Kidney (tissue), 14 donors: ENCODE results near the gene ST3GAL3. TPM values are rescaled to one million over a fixed set of nuclear protein-coding genes. Genes with fewer than 3 reads are reported as not detected.

Experiments
- DNase-seq, 5 donors: peaks; one replicate each; pipeline ENCODE4 v3.0.0-alpha.2; 2013 to 2020
- FAIRE-seq: peaks from 2 replicates; lab custom pipeline; 2012; peaks lifted over from hg19 to GRCh38; lab: Jason Lieb, UNC
- H3K27ac ChIP-seq, 2 donors: one replicate each; pipeline ENCODE4 v1.7.0; 2013; ENCODE audit warnings: low read depth in 2 of 2, low read length in 2 of 2, inconsistent platforms in 1 of 2
- H3K27me3 ChIP-seq: one replicate; pipeline ENCODE4 v1.7.1; 2013; ENCODE audit warnings: low read length, inconsistent platforms; ENCODE audit not compliant: control insufficient read depth, insufficient read depth
- H3K36me3 ChIP-seq, 3 donors: one replicate each; pipeline versions ENCODE4 v1.7.0 to v1.7.1; 2013; ENCODE audit warnings: low read length in 3 of 3, control low read depth in 1 of 3, inconsistent platforms in 1 of 3; ENCODE audit not compliant: insufficient read depth in 3 of 3, control insufficient read depth in 2 of 3
- H3K4me1 ChIP-seq, 3 donors: one replicate each; pipeline versions ENCODE4 v1.7.0 to v1.7.1; 2013; ENCODE audit warnings: low read length in 3 of 3, inconsistent platforms in 1 of 3, low read depth in 1 of 3; ENCODE audit not compliant: control insufficient read depth in 2 of 3, insufficient read depth in 2 of 3
- H3K4me3 ChIP-seq, 3 donors: one replicate each; pipeline versions ENCODE4 v1.7.0 to v1.8.1; 2013; ENCODE audit warnings: low read length in 3 of 3, control low read depth in 1 of 3, inconsistent platforms in 1 of 3
- H3K9ac ChIP-seq, 3 donors: one replicate each; pipeline versions ENCODE4 v1.7.0 to v1.7.1; 2013; ENCODE audit warnings: low read length in 3 of 3, control low read depth in 1 of 3, inconsistent platforms in 1 of 3
- H3K9me3 ChIP-seq, 3 donors: one replicate each; pipeline versions ENCODE4 v1.7.0 to v1.7.1; 2013; ENCODE audit warnings: low read length in 3 of 3, control low read depth in 1 of 3, inconsistent platforms in 1 of 3; ENCODE audit not compliant: control insufficient read depth in 2 of 3, insufficient read depth in 1 of 3
- intact Hi-C: fragments of 100-400 bp; cut with DNase I; formaldehyde crosslinking; loops from one replicate; pipeline ENCODE4 v1.11.1; 2022
- polyA plus RNA-seq: library from polyadenylated mRNA; stranded (reverse); fragments of 350-450 nt; fragmentation: Illumina TruSeq; extraction: RNeasy Lipid Tissue Mini Kit (QIAGEN cat#74804); gene quantifications from one replicate; pipeline ENCODE4 v1.2.3, GENCODE V29; 2014; ENCODE audit warnings: low read depth, low replicate concordance; ENCODE audit not compliant: insufficient read depth
- total RNA-seq: library from RNA; stranded (reverse); fragmentation: NEBNext Ultra II Directional; extraction: Animal tissue kit (Norgen Biotek cat#: 25700); gene quantifications from one replicate; pipeline ENCODE4 v1.2.1, GENCODE V29; 2021
- TF ChIP-seq, protein P1 (sequence below): IDR thresholded peaks from 3 replicates; pipeline ENCODE4 v1.5.1; 2012; ENCODE audit warnings: mild to moderate bottlenecking, moderate library complexity, borderline replicate concordance; ENCODE audit not compliant: insufficient read depth; ENCODE audit errors: extremely low read depth
- donor health status: control.
- donor health status: control.
- donor health status: control.
- donor health status: control.
- donor health status: control.
- donor health status: DM: yes; HTN: yes; CAD: no.
- donor health status: Normal renal cell carcinoma (clear cell type).

Gene ST3GAL3
- total and polyA plus RNA-seq, 2 donors from 2014 or later: 15.3 to 21.3 TPM

DNA sequence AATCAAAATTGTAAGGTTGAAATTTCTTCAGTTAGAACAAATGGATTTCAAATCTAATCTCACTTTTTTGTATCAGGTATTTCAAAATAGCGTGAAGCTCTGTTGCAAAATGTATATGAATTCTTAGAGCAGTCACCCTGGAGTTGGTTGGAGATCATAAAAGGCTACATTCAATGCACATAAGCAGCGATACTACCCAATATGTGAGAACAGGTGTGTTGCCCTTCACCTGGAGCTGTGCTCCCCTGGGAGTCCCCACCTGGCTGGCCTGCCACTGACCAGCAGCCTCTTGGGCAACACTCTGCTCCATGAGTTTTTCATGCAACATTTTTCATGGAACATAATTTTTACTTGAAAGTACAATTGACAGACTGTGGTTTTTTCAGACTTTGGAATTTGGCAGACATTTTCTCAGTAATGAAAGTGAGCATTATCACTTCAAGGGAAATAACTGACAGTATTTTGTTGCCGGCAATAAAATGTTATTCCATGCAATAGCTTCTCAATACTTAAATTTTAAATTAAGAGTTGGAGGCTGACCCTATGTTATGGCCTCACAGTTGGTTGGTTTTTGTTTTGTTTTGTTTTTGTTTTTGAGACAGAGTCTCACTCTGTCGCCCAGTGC is 95.1 kb downstream of the ST3GAL3 start:
- TF ChIP-seq, protein P1, sequence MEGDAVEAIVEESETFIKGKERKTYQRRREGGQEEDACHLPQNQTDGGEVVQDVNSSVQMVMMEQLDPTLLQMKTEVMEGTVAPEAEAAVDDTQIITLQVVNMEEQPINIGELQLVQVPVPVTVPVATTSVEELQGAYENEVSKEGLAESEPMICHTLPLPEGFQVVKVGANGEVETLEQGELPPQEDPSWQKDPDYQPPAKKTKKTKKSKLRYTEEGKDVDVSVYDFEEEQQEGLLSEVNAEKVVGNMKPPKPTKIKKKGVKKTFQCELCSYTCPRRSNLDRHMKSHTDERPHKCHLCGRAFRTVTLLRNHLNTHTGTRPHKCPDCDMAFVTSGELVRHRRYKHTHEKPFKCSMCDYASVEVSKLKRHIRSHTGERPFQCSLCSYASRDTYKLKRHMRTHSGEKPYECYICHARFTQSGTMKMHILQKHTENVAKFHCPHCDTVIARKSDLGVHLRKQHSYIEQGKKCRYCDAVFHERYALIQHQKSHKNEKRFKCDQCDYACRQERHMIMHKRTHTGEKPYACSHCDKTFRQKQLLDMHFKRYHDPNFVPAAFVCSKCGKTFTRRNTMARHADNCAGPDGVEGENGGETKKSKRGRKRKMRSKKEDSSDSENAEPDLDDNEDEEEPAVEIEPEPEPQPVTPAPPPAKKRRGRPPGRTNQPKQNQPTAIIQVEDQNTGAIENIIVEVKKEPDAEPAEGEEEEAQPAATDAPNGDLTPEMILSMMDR: no peak
- H3K27ac ChIP-seq: no peak overlapping the region
- H3K4me1 ChIP-seq: peaks cover 0 to 4% (median 0%) of the 10 kb centered on the region in 3 donors
- no peak for FAIRE-seq
- intact Hi-C loops: no loop called here
- no peak overlapping the region for H3K4me3 ChIP-seq
- H3K9me3 ChIP-seq: no peaks in the 10 kb centered on the region
- no peaks in the 10 kb centered on the region for H3K36me3 ChIP-seq
- no peaks in the 10 kb centered on the region for H3K27me3 ChIP-seq
- no peak overlapping the region for H3K9ac ChIP-seq
- no peak for DNase-seq

DNA sequence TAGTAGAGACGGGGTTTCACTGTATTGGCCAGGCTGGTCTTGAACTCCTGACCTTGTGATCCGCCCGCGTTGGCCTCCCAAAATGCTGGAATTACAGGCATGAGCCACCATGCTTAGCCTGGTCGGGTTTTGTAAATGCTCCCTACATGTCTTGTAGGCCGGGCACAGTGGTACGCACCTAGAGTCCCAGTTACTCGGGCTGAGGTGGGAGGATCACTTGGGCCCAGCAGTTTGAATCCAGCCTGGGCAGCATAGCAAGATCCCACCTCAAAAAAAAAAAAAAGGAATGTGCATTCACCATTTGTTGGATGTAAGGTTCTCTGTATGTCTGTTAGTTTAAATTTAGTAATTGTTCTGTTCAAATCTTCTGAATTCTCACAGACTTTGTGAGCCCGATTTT is 95.8 kb downstream of the ST3GAL3 start:
- FAIRE-seq (no peak), DNase-seq (no peak)
- intact Hi-C loops: no loop called here
- H3K36me3 ChIP-seq: no peaks in the 10 kb centered on the region
- H3K9ac ChIP-seq: no peak overlapping the region
- H3K4me1 ChIP-seq: peaks cover 0 to 4% (median 0%) of the 10 kb centered on the region in 3 donors
- TF ChIP-seq, protein P1: no peak
- H3K4me3 ChIP-seq: no peak overlapping the region
- no peaks in the 10 kb centered on the region for H3K9me3 ChIP-seq
- H3K27ac ChIP-seq: no peak overlapping the region
- H3K27me3 ChIP-seq: no peaks in the 10 kb centered on the region

DNA sequence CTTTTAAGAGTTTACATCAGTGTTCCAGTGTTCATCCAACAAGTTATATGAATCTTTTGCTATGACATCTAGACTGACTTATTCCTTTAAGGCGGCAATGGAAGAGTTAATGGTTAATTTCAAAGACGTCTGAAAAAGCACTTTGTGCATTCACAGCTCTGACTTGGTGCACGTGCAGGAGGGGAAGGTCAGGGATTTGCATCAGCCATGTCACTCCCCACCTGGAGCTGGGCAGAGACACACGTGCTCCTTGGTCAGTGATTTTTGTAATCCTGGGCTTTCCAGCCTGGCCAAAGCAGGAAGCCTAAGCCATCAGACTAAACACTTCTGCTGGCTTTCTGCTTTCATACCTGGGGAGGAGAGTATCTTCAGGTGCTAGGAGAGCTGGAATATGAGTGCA is 96.3 kb downstream of the ST3GAL3 start:
- FAIRE-seq (no peak), DNase-seq (peak in 2 of 5 donors; percentile 18 to 25)
- Histone ChIP-seq H3K9ac (no peak overlapping the region), H3K9me3 (peaks cover 0 to 2% (median 0%) of the 10 kb centered on the region in 3 donors), H3K4me3 (no peak overlapping the region), H3K36me3 (no peaks in the 10 kb centered on the region), H3K27ac (no peak overlapping the region), H3K27me3 (no peaks in the 10 kb centered on the region), H3K4me1 (peaks cover 0 to 4% (median 0%) of the 10 kb centered on the region in 3 donors)
- intact Hi-C loops: no loop called here
- TF ChIP-seq, protein P1: no peak

DNA sequence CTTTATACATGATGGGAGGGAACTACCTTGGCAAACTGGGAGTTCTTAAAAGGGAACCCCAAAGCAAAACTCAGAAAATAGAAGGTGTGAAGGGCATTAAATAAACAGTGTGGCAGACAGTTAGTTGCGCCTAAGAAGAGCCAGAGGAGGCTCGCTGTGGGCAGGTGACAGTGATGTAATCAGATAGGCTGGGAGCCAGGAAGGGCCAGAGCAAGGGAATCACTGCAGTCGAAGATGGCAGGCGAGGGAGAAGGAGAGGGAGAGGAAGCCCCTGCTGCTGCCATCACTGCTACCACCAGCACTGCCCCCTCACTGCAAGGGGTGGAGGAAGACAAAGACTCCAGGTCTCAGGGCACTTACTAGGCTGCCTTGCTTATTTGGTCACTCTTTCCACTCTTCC is 97.2 kb downstream of the ST3GAL3 start:
- no peak overlapping the region for H3K27ac ChIP-seq
- no peak overlapping the region for H3K4me3 ChIP-seq
- H3K4me1 ChIP-seq: peaks cover 0 to 4% (median 0%) of the 10 kb centered on the region in 3 donors
- no peaks in the 10 kb centered on the region for H3K27me3 ChIP-seq
- no peaks in the 10 kb centered on the region for H3K36me3 ChIP-seq
- FAIRE-seq (no peak), DNase-seq (no peak)
- peaks cover 0 to 9% (median 2%) of the 10 kb centered on the region in 3 donors for H3K9me3 ChIP-seq
- H3K9ac ChIP-seq: no peak overlapping the region
- TF ChIP-seq, protein P1: no peak
- intact Hi-C loops: no loop called here
